Right lung (tissue), 5 donors: ENCODE data around the gene C1QTNF3. TPM values are rescaled to one million over a fixed set of nuclear protein-coding genes. Genes with fewer than 3 reads are reported as not detected.

Source experiments
- polyA plus RNA-seq, 5 donors: library from polyadenylated mRNA; unstranded; fragments of 120-200 nt; gene quantifications; one replicate each; pipeline versions ENCODE4 v1.2.1 to v1.2.3, GENCODE V29; 2013; ENCODE audit warnings: inconsistent platforms in 1 of 5, low replicate concordance in 1 of 5; ENCODE audit not compliant: insufficient read length in 5 of 5, insufficient read depth in 1 of 5

Gene C1QTNF3
- polyA plus RNA-seq, 5 donors: 20.7 to 27.7 (median 22.2) TPM

Other genes with a start within 250 kb of the C1QTNF3 start
- 10 to 100 TPM; 36.3 to 57.8 (median 55.2) TPM for gene ADAMTS12, start 151.2 kb downstream of the C1QTNF3 start, polyA plus RNA-seq
- gene RXFP3, start 106.8 kb downstream of the C1QTNF3 start, polyA plus RNA-seq: under 1 TPM in 2 of 5 donors, not detected in 3; 0.09 TPM
- under 1 TPM in 4 of 5 donors, not detected in 1; 0.10 to 0.28 (median 0.15) TPM for gene SLC45A2, start 58.5 kb downstream of the C1QTNF3 start, polyA plus RNA-seq
- gene AMACR, start 35.2 kb downstream of the C1QTNF3 start, polyA plus RNA-seq: 10 to 100 TPM; 10.8 to 17.8 (median 11.8) TPM